Upper lobe of right lung (tissue), 1 donor: ENCODE results near the gene AFAP1L2. TPM values are rescaled to one million over a fixed set of nuclear protein-coding genes. Genes with fewer than 3 reads are reported as not detected.
A peak's percentile ranks its signal among the peaks of the same experiment; 100 is the strongest.

ENCODE experiments used
- ATAC-seq: fragments of 200-7000 bp; cut with Tn5 transposase; one replicate; pipeline ENCODE4 v1.9.1; 2020; ENCODE audit warnings: mild to moderate bottlenecking, moderate library complexity
- DNase-seq: peaks from one replicate; pipeline ENCODE4 v3.0.0-alpha.2; 2020
- H3K27ac ChIP-seq: fragments of 200-600 bp; one replicate; pipeline ENCODE4 v1.8.0; 2022
- H3K27me3 ChIP-seq: fragments of 200-600 bp; one replicate; pipeline ENCODE4 v1.8.0; 2022; ENCODE audit warnings: mild to moderate bottlenecking
- H3K36me3 ChIP-seq: fragments of 200-600 bp; one replicate; pipeline ENCODE4 v1.8.0; 2022
- H3K4me1 ChIP-seq: fragments of 200-600 bp; one replicate; pipeline ENCODE4 v1.8.0; 2022
- H3K4me3 ChIP-seq: fragments of 200-600 bp; one replicate; pipeline ENCODE4 v1.8.0; 2022; ENCODE audit warnings: mild to moderate bottlenecking
- H3K9me3 ChIP-seq: fragments of 200-600 bp; one replicate; pipeline ENCODE4 v1.8.0; 2022
- CTCF ChIP-seq: fragments of 200-600 bp; IDR thresholded peaks from one replicate; pipeline ENCODE4 v1.8.0; 2022; ENCODE audit warnings: antibody characterized with exemption
- intact Hi-C: fragments of 100-400 bp; cut with DNase I; formaldehyde crosslinking; loops from one replicate; pipeline ENCODE4 v1.11.0; 2022
- total RNA-seq: library from RNA; stranded (reverse); fragmentation: NEBNext Ultra II Directional; extraction: Animal tissue kit (Norgen Biotek cat#: 25700); gene quantifications from one replicate; pipeline ENCODE4 v1.2.1, GENCODE V29; 2021
- donor health status: DM: no; HTN: yes; CAD: no; lungs with severe emphysema.

AFAP1L2 gene
- total RNA-seq, 1 donor from 2014 or later = 10.1 TPM

GRCh38 chr10:114401195-114401791, 3.0 kb downstream of the AFAP1L2 start:
- no peak for DNase-seq
- intact Hi-C loops = no loop called here
- TF ChIP-seq CTCF = no peak
- Histone ChIP-seq H3K36me3 (no peaks in the 10 kb centered on the region), H3K4me3 (no peak overlapping the region), H3K9me3 (no peaks in the 10 kb centered on the region), H3K27me3 (peaks cover 14% of the 10 kb centered on the region), H3K4me1 (peaks cover 25% of the 10 kb centered on the region), H3K27ac (no peak overlapping the region)
- ATAC-seq = peak; percentile 55

GRCh38 chr10:114400091-114400490, 4.2 kb downstream of the AFAP1L2 start:
- Histone ChIP-seq H3K4me1 (peaks cover 25% of the 10 kb centered on the region), H3K27ac (no peak overlapping the region), H3K4me3 (no peak overlapping the region), H3K9me3 (no peaks in the 10 kb centered on the region), H3K27me3 (peaks cover 14% of the 10 kb centered on the region), H3K36me3 (no peaks in the 10 kb centered on the region)
- intact Hi-C loops = no loop called here
- ATAC-seq = no peak
- no peak for TF ChIP-seq CTCF
- DNase-seq = no peak

- ATAC-seq (no peak), DNase-seq (no peak)
- H3K4me3 ChIP-seq = no peak overlapping the region
- no peaks in the 10 kb centered on the region for H3K9me3 ChIP-seq
- peak overlapping the region; percentile 11 for H3K27ac ChIP-seq
- intact Hi-C loops = no loop called here
- peaks cover 25% of the 10 kb centered on the region for H3K4me1 ChIP-seq
- peaks cover 12% of the 10 kb centered on the region for H3K27me3 ChIP-seq
- H3K36me3 ChIP-seq = no peaks in the 10 kb centered on the region
- no peak for TF ChIP-seq CTCF
Observed at GRCh38 chr10:114399576-114399975, 4.7 kb downstream of the AFAP1L2 start.

- Histone ChIP-seq H3K27ac (no peak overlapping the region), H3K9me3 (no peaks in the 10 kb centered on the region), H3K4me1 (peaks cover 20% of the 10 kb centered on the region), H3K4me3 (no peak overlapping the region), H3K27me3 (peaks cover 4% of the 10 kb centered on the region), H3K36me3 (no peaks in the 10 kb centered on the region)
- intact Hi-C loops = no loop called here
- ATAC-seq = no peak
- no peak for DNase-seq
- no peak for TF ChIP-seq CTCF
Observed at GRCh38 chr10:114398587-114399331, 5.5 kb downstream of the AFAP1L2 start.

GRCh38 chr10:114397651-114398145, 6.6 kb downstream of the AFAP1L2 start:
- intact Hi-C loops = no loop called here
- Histone ChIP-seq H3K9me3 (no peaks in the 10 kb centered on the region), H3K4me1 (peaks cover 17% of the 10 kb centered on the region), H3K36me3 (no peaks in the 10 kb centered on the region), H3K27ac (no peak overlapping the region), H3K4me3 (peak overlapping the region; percentile 7), H3K27me3 (no peaks in the 10 kb centered on the region)
- ATAC-seq (no peak), DNase-seq (no peak)
- TF ChIP-seq CTCF = no peak
